ENCODE data around the gene PPP1R16B. TPM values are rescaled to one million over a fixed set of nuclear protein-coding genes. Genes with fewer than 3 reads are reported as not detected.

The PPP1R16B gene
- total RNA-seq, 4 donors from 2014 or later = 0.87 to 5.6 (median 3.6) TPM

- TF ChIP-seq CTCF (IDR thresholded peaks at IDR 0.05) (no peak), POLR2AphosphoS5 (IDR thresholded peaks at IDR 0.05) (no peak), POLR2A (IDR thresholded peaks at IDR 0.05) (no peak), EP300 (IDR thresholded peaks at IDR 0.05) (no peak)
- Histone ChIP-seq H3K36me3 (no peaks in the 10 kb centered on the region), H3K4me1 (no peaks in the 10 kb centered on the region), H3K4me3 (no peak overlapping the region), H3K9me3 (no peaks in the 10 kb centered on the region), H3K27ac (no peak overlapping the region), H3K27me3 (peaks cover 38% of the 10 kb centered on the region)
- 64% methylated on average over 6 of the region's 6 CpGs for WGBS
- DNase-seq (ENCODE audit: low spot score in 2 of 2) = no peak
Observed at GRCh38 chr20:38885357-38885756, 79.9 kb downstream of the PPP1R16B start.

GRCh38 chr20:38888059-38888831 lies 82.7 kb downstream of the PPP1R16B start:
- Histone ChIP-seq H3K4me1 (peaks cover under 1% of the 10 kb centered on the region), H3K4me3 (no peak overlapping the region), H3K27me3 (peaks cover 11% of the 10 kb centered on the region), H3K9me3 (no peaks in the 10 kb centered on the region), H3K27ac (no peak overlapping the region), H3K36me3 (no peaks in the 10 kb centered on the region)
- 72% methylated on average over 12 of the region's 13 CpGs for WGBS
- TF ChIP-seq CTCF (IDR thresholded peaks at IDR 0.05) (no peak), EP300 (IDR thresholded peaks at IDR 0.05) (no peak), POLR2A (IDR thresholded peaks at IDR 0.05) (no peak), POLR2AphosphoS5 (IDR thresholded peaks at IDR 0.05) (no peak)
- DNase-seq (ENCODE audit: low spot score in 2 of 2) = no peak

GRCh38 chr20:38889050-38889449 lies 83.6 kb downstream of the PPP1R16B start:
- Histone ChIP-seq H3K27ac (no peak overlapping the region), H3K4me1 (peaks cover 9% of the 10 kb centered on the region), H3K4me3 (no peak overlapping the region), H3K9me3 (no peaks in the 10 kb centered on the region), H3K36me3 (no peaks in the 10 kb centered on the region), H3K27me3 (peaks cover 8% of the 10 kb centered on the region)
- DNase-seq (ENCODE audit: low spot score in 2 of 2) = no peak
- WGBS = 51% methylated on average over 2 of the region's 2 CpGs
- no peak for TF ChIP-seq EP300 (IDR thresholded peaks at IDR 0.05)
- no peak for TF ChIP-seq POLR2AphosphoS5 (IDR thresholded peaks at IDR 0.05)
- TF ChIP-seq CTCF (IDR thresholded peaks at IDR 0.05) = no peak
- TF ChIP-seq POLR2A (IDR thresholded peaks at IDR 0.05) = no peak

- H3K27me3 ChIP-seq = peaks cover 8% of the 10 kb centered on the region
- no peak for DNase-seq (ENCODE audit: low spot score in 2 of 2)
- no peaks in the 10 kb centered on the region for H3K9me3 ChIP-seq
- WGBS = 59% methylated on average over 10 of the region's 13 CpGs
- peaks cover 13% of the 10 kb centered on the region for H3K4me1 ChIP-seq
- H3K27ac ChIP-seq = no peak overlapping the region
- no peak overlapping the region for H3K4me3 ChIP-seq
- no peaks in the 10 kb centered on the region for H3K36me3 ChIP-seq
- TF ChIP-seq EP300 (IDR thresholded peaks at IDR 0.05) (no peak), CTCF (IDR thresholded peaks at IDR 0.05) (no peak), POLR2AphosphoS5 (IDR thresholded peaks at IDR 0.05) (no peak)
Observed at GRCh38 chr20:38889792-38890496, 84.4 kb downstream of the PPP1R16B start.

- WGBS = 50% methylated on average over 3 of the region's 3 CpGs
- TF ChIP-seq POLR2A (IDR thresholded peaks at IDR 0.05) (no peak), EP300 (IDR thresholded peaks at IDR 0.05) (no peak), CTCF (IDR thresholded peaks at IDR 0.05) (no peak), POLR2AphosphoS5 (IDR thresholded peaks at IDR 0.05) (no peak)
- DNase-seq (ENCODE audit: low spot score in 2 of 2) = no peak
Observed at GRCh38 chr20:38890497-38890818, 85.0 kb downstream of the PPP1R16B start.

More at GRCh38 chr20:38890497-38890818, 85.0 kb downstream of the PPP1R16B start:
- H3K36me3 ChIP-seq = no peaks in the 10 kb centered on the region
- no peaks in the 10 kb centered on the region for H3K9me3 ChIP-seq
- peaks cover 13% of the 10 kb centered on the region for H3K4me1 ChIP-seq
- H3K4me3 ChIP-seq = no peak overlapping the region
- no peak overlapping the region for H3K27ac ChIP-seq
- H3K27me3 ChIP-seq = peaks cover 8% of the 10 kb centered on the region

Data from suprapubic skin (tissue), 4 donors.